Cardiac fibroblast (primary cell): ENCODE data around the gene THSD4.

Source experiments
- DNase-seq, 2 donors: peaks; one replicate each; pipeline versions ENCODE4 v3.0.0 to v3.0.0-alpha.2; 2010; ENCODE audit warnings: low read depth in 2 of 2
- H3K4me3 ChIP-seq, 2 donors: replicated peaks in 1 of 2; 1 replicate in 1 of 2; 2 replicates in 1 of 2; pipeline ENCODE4 v1.5.1; 2011; ENCODE audit warnings: low read depth in 2 of 2, low read length in 2 of 2, mild to moderate bottlenecking in 2 of 2, moderate library complexity in 1 of 2
- CTCF ChIP-seq: IDR thresholded peaks from one replicate; pipeline ENCODE4 v1.5.1; 2011; ENCODE audit warnings: low read depth, mild to moderate bottlenecking, low read length, inconsistent platforms

Gene THSD4

GRCh38 chr15:71079208-71080044, 35.8 kb upstream of the THSD4 start:
- no peak for TF ChIP-seq CTCF
- peak; percentile 79 to 91 for DNase-seq

GRCh38 chr15:71080166-71080565, 35.1 kb upstream of the THSD4 start:
- no peak for TF ChIP-seq CTCF
- H3K4me3 ChIP-seq: no peak overlapping the region
- DNase-seq: no peak

More at GRCh38 chr15:71079208-71080044, 35.8 kb upstream of the THSD4 start:
- no peak overlapping the region for H3K4me3 ChIP-seq

GRCh38 chr15:71080705-71081104, 34.6 kb upstream of the THSD4 start:
- H3K4me3 ChIP-seq: no peak overlapping the region
- DNase-seq: peak; percentile 87 to 93
- TF ChIP-seq CTCF: no peak

- no peak for DNase-seq
- no peak overlapping the region for H3K4me3 ChIP-seq
Measured at GRCh38 chr15:71082803-71083202, 32.5 kb upstream of the THSD4 start.

GRCh38 chr15:71083349-71083748, 31.9 kb upstream of the THSD4 start:
- peak; percentile 68 to 81 for DNase-seq
- no peak overlapping the region for H3K4me3 ChIP-seq
- TF ChIP-seq CTCF: no peak

More at GRCh38 chr15:71082803-71083202, 32.5 kb upstream of the THSD4 start:
- TF ChIP-seq CTCF: no peak

- no peak for TF ChIP-seq CTCF
- H3K4me3 ChIP-seq: no peak overlapping the region
- no peak for DNase-seq
Measured at GRCh38 chr15:71084264-71084663, 31.0 kb upstream of the THSD4 start.
